Heart left ventricle (tissue), 16 donors: ENCODE data around the gene BCAR1. TPM values are rescaled to one million over a fixed set of nuclear protein-coding genes. Genes with fewer than 3 reads are reported as not detected.

Source experiments
- ATAC-seq, 4 donors: fragments of 200-7000 bp; cut with Tn5 transposase; one replicate each; pipeline ENCODE4 v1.9.1; 2020 to 2022; ENCODE audit warnings: moderate library complexity in 4 of 4, mild to moderate bottlenecking in 3 of 4, moderate number of reproducible peaks in 1 of 4
- DNase-seq, 5 donors: peaks; one replicate each; pipeline ENCODE4 v3.0.0-alpha.2; 2020
- H3K27ac ChIP-seq, 12 donors: fragments of 200-600 bp; sonication (generic) in 4 of 12; one replicate each; pipeline versions ENCODE4 v1.5.0 to v1.8.0; 2016 to 2022; ENCODE audit warnings: mild to moderate bottlenecking in 2 of 12
- H3K27me3 ChIP-seq, 9 donors: fragments of 200-600 bp; sonication (generic) in 2 of 9; one replicate each; pipeline versions ENCODE4 v1.5.1 to v1.8.0; 2016 to 2022; ENCODE audit warnings: mild to moderate bottlenecking in 3 of 9
- H3K36me3 ChIP-seq, 9 donors: fragments of 200-600 bp; sonication (generic) in 2 of 9; one replicate each; pipeline versions ENCODE4 v1.5.0 to v1.8.0; 2018 to 2022; ENCODE audit warnings: mild to moderate bottlenecking in 2 of 9
- H3K4me1 ChIP-seq, 12 donors: fragments of 200-600 bp; sonication (generic) in 4 of 12; one replicate each; pipeline versions ENCODE4 v1.5.0 to v1.8.0; 2016 to 2022; ENCODE audit warnings: mild to moderate bottlenecking in 3 of 12
- H3K4me3 ChIP-seq, 12 donors: fragments of 200-600 bp; sonication (generic) in 4 of 12; one replicate each; pipeline versions ENCODE4 v1.5.0 to v1.8.0; 2017 to 2022; ENCODE audit warnings: mild to moderate bottlenecking in 9 of 12, moderate library complexity in 4 of 12
- H3K9me3 ChIP-seq, 12 donors: fragments of 200-600 bp; sonication (generic) in 4 of 12; one replicate each; pipeline versions ENCODE4 v1.5.0 to v1.8.0; 2016 to 2022; ENCODE audit warnings: mild to moderate bottlenecking in 1 of 12
- CTCF ChIP-seq, 12 donors: fragments of 200-600 bp; sonication (generic) in 4 of 12; IDR thresholded peaks; one replicate each; pipeline versions ENCODE4 v1.5.0 to v1.8.0; 2018 to 2022; ENCODE audit warnings: antibody characterized with exemption in 12 of 12, mild to moderate bottlenecking in 5 of 12
- POLR2A ChIP-seq, 2 donors: fragments of 450-650 bp; IDR thresholded peaks; one replicate each; pipeline ENCODE4 v1.6.1; 2017; ENCODE audit warnings: antibody characterized with exemption in 2 of 2, mild to moderate bottlenecking in 2 of 2, moderate library complexity in 2 of 2
- WGBS, 4 donors: extraction: QIAGEN DNeasy Blood & Tissue Kit in 2 of 4; methylation state at CpG; one replicate each; pipeline versions ENCODE4 v1.1.5 to v1.1.7; 2013 to 2018; 5-methylcytosine and 5-hydroxymethylcytosine counted together
- intact Hi-C, 10 donors: fragments of 100-400 bp; cut with DNase I; formaldehyde crosslinking; loops; one replicate each; pipeline versions ENCODE4 v1.11.1 to v1.14.2; 2022
- polyA plus RNA-seq, 2 donors: library from polyadenylated mRNA; stranded (reverse); fragments of 200-250 nt; gene quantifications; one replicate each; pipeline ENCODE4 v1.2.3, GENCODE V29; 2013
- total RNA-seq, 9 donors: library from RNA; depleted of rRNA in 2 of 9; stranded (reverse); fragments of >200 nt in 2 of 9; fragmentation: NEBNext Ultra II Directional in 3 of 9; extraction: Animal tissue kit (Norgen Biotek cat#: 25700) in 3 of 9; gene quantifications; one replicate each; pipeline versions ENCODE4 v1.1.0 to v1.2.4, GENCODE V29; 2016 to 2023
- donor health status: ischemic (EF 13 %, LVEDD 7.1; RV severe dilation, severe dysfunction).
- donor health status: healthy with polysubstance abuse.
- donor health status: DM: no; HTN: yes; CAD: no.
- donor health status: DM: no; HTN: no; CAD: no.
- donor health status: ischemic (EF 25% LVEDD 6.9; RV normal size, moderate dysfunction).
- donor health status: ischemic (EF 25% LVEDD 5.7; RV mildly dilated, moderate dysfunction).
- donor health status: healthy.
- donor health status: DM: yes; HTN: yes; CAD: no.
- donor health status: ischemic (EF 35%, LVEDD 5.7; RV mildly dilated, moderate dysfunction).
- donor health status: nonischemic (EF 11% LVEDD 7.7; RV severe dilation, severe dysfunction).
- donor health status: DM: yes; HTN: yes; CAD: no.
- donor health status: PGD.
- donor health status: ischemic (EF 29% LVEDD 5.4; RV normal size, mild dysfunction).
- donor health status: nonischemic (EF 23%, LVEDD 6.1; RV moderate dilation, normal function).

Gene BCAR1
- total and polyA plus RNA-seq, 11 donors: 51.4 to 129 (median 72.0) TPM

- intact Hi-C loops: loop anchor here in 4 of 10 donors (5.0 kb wide), 4 partner anchors 180 to 560 kb away; no protein-coding TSS in a partner anchor
- WGBS, 4 donors: 91 to 97% (median 95%) methylated on average over 13 of the region's 13 CpGs
- H3K9me3 ChIP-seq: no peaks in the 10 kb centered on the region
- peaks cover 0 to 23% (median 0%) of the 10 kb centered on the region in 12 donors for H3K4me1 ChIP-seq
- no peaks in the 10 kb centered on the region for H3K36me3 ChIP-seq
- TF ChIP-seq POLR2A (IDR thresholded peaks at IDR 0.05): no peak
- no peak for TF ChIP-seq CTCF (IDR thresholded peaks at IDR 0.05)
- DNase-seq: peak in 1 of 5 donors; percentile 7
- no peak overlapping the region for H3K27ac ChIP-seq
- no peak for ATAC-seq
- peaks cover 0 to 14% (median 9%) of the 10 kb centered on the region in 9 donors for H3K27me3 ChIP-seq
- no peak overlapping the region for H3K4me3 ChIP-seq
Observed at GRCh38 chr16:75202069-75202590, 49.3 kb downstream of the BCAR1 start.

GRCh38 chr16:75198135-75198600 lies 53.3 kb downstream of the BCAR1 start:
- intact Hi-C loops: loop anchor here (2.0 to 10.0 kb wide), 10 partner anchors 34 to 567 kb away; partner anchors contain the start of gene TMEM170A (in 1 of the 10)
- Histone ChIP-seq H3K27ac (no peak overlapping the region), H3K27me3 (peaks cover 0 to 20% (median 9%) of the 10 kb centered on the region in 9 donors), H3K9me3 (no peaks in the 10 kb centered on the region), H3K36me3 (no peaks in the 10 kb centered on the region), H3K4me3 (no peak overlapping the region), H3K4me1 (peaks cover 0 to 23% (median 0%) of the 10 kb centered on the region in 12 donors)
- 15 to 24% (median 23%) methylated on average over 13 to 18 of the region's 18 CpGs for WGBS, 4 donors
- TF ChIP-seq POLR2A (IDR thresholded peaks at IDR 0.05) (no peak), CTCF (IDR thresholded peaks at IDR 0.05) (no peak)
- peak in 2 of 4 donors; percentile 6 to 61 for ATAC-seq
- DNase-seq: peak in 1 of 5 donors; percentile 69

GRCh38 chr16:75197522-75198134 lies 53.8 kb downstream of the BCAR1 start:
- Histone ChIP-seq H3K36me3 (no peaks in the 10 kb centered on the region), H3K9me3 (no peaks in the 10 kb centered on the region), H3K4me3 (no peak overlapping the region), H3K27ac (no peak overlapping the region), H3K27me3 (peaks cover 0 to 20% (median 9%) of the 10 kb centered on the region in 9 donors), H3K4me1 (peaks cover 0 to 23% (median 0%) of the 10 kb centered on the region in 12 donors)
- TF ChIP-seq CTCF (IDR thresholded peaks at IDR 0.05) (no peak), POLR2A (IDR thresholded peaks at IDR 0.05) (no peak)
- DNase-seq: peak in 1 of 5 donors; percentile 4
- 51 to 61% (median 58%) methylated on average over 14 of the region's 14 CpGs for WGBS, 4 donors
- no peak for ATAC-seq
- intact Hi-C loops: loop anchor here (2.0 to 10.0 kb wide), 10 partner anchors 35 to 567 kb away; partner anchors contain the start of gene TMEM170A (in 1 of the 10)

- no peaks in the 10 kb centered on the region for H3K36me3 ChIP-seq
Observed at GRCh38 chr16:75196836-75197235, 54.6 kb downstream of the BCAR1 start.

More at GRCh38 chr16:75196836-75197235, 54.6 kb downstream of the BCAR1 start:
- H3K27me3 ChIP-seq: peaks cover 0 to 20% (median 9%) of the 10 kb centered on the region in 9 donors
- H3K27ac ChIP-seq: no peak overlapping the region
- DNase-seq (peak in 1 of 5 donors; percentile 20), ATAC-seq (no peak)
- H3K9me3 ChIP-seq: no peaks in the 10 kb centered on the region
- H3K4me1 ChIP-seq: peaks cover 0 to 23% (median 0%) of the 10 kb centered on the region in 12 donors
- no peak overlapping the region for H3K4me3 ChIP-seq
- TF ChIP-seq CTCF (IDR thresholded peaks at IDR 0.05) (no peak), POLR2A (IDR thresholded peaks at IDR 0.05) (no peak)
- WGBS, 4 donors: 70 to 81% (median 77%) methylated on average over 8 to 9 of the region's 9 CpGs
- intact Hi-C loops: loop anchor here in 8 of 10 donors (5.0 to 10.0 kb wide), 7 partner anchors 35 to 568 kb away; partner anchors contain the start of gene TMEM170A (in 1 of the 8)
